K562 (cell line): ENCODE measurements around the gene TRIM27. TPM values are rescaled to one million over a fixed set of nuclear protein-coding genes. Genes with fewer than 3 reads are reported as not detected.

ENCODE experiments used
- BCOR ChIP-seq: fragments of 450-650 bp; IDR thresholded peaks from 2 replicates; pipeline ENCODE4 v1.6.1; 2016
- BRF1 ChIP-seq: IDR thresholded peaks from 3 replicates; pipeline ENCODE4 v1.6.1; 2011; ENCODE audit warnings: borderline replicate concordance, mild to moderate bottlenecking; ENCODE audit not compliant: insufficient read length; ENCODE audit errors: extremely low read depth
- ELF4 ChIP-seq: fragments of 450-650 bp; formaldehyde crosslinking; IDR thresholded peaks from 2 replicates; pipeline ENCODE4 v1.4.0; 2022; ENCODE audit warnings: missing genetic modification characterization
- HDAC8 ChIP-seq: fragments of 450-650 bp; IDR thresholded peaks from 2 replicates; pipeline ENCODE4 v1.6.1; 2016; ENCODE audit warnings: mild to moderate bottlenecking, missing genetic modification characterization, moderate library complexity, missing compliant biosample characterization
- HNRNPLL ChIP-seq: fragments of 200-400 bp; formaldehyde crosslinking; IDR thresholded peaks from 2 replicates; pipeline ENCODE4 v1.6.1; 2017; ENCODE audit warnings: low read length, low read depth, mild to moderate bottlenecking; ENCODE audit not compliant: poor library complexity, severe bottlenecking
- IRF2 ChIP-seq: sonication (generic); formaldehyde crosslinking; IDR thresholded peaks from 2 replicates; pipeline ENCODE4 v1.8.1; 2022; ENCODE audit warnings: mild to moderate bottlenecking, missing genetic modification reagents
- KAT7 ChIP-seq: sonication (generic); formaldehyde crosslinking; IDR thresholded peaks from 2 replicates; pipeline ENCODE4 v1.8.0; 2022; ENCODE audit warnings: missing genetic modification reagents, mild to moderate bottlenecking, borderline replicate concordance
- MAX ChIP-seq: sonication (generic); formaldehyde crosslinking; IDR thresholded peaks from 2 replicates; pipeline ENCODE4 v1.9.0; 2022; ENCODE audit warnings: mild to moderate bottlenecking, missing genetic modification reagents
- MTA1 ChIP-seq: fragments of 450-650 bp; IDR thresholded peaks from 2 replicates; pipeline ENCODE4 v1.6.1; 2017; ENCODE audit warnings: borderline replicate concordance
- MXI1 ChIP-seq: IDR thresholded peaks from 2 replicates; pipeline ENCODE4 v1.6.1; 2011; ENCODE audit warnings: low read depth, mild to moderate bottlenecking, improper control_type of control experiment, low read length
- NELFE ChIP-seq: IDR thresholded peaks from 2 replicates; pipeline ENCODE4 v1.6.1; 2011; ENCODE audit warnings: mild to moderate bottlenecking; ENCODE audit not compliant: insufficient read depth, insufficient read length
- NR2C2 ChIP-seq, 2 experiments: fragments of 200-800 bp in 1 of 2; sonication (Bioruptor generic) in 1 of 2; sonication (generic) in 1 of 2; formaldehyde crosslinking in 1 of 2; IDR thresholded peaks; 2 replicates each; pipeline versions ENCODE4 v1.6.1 to v1.8.0; 2016 to 2022; ENCODE audit warnings: mild to moderate bottlenecking in 1 of 2, missing compliant biosample characterization in 1 of 2, missing genetic modification characterization in 1 of 2, missing genetic modification reagents in 1 of 2
- NUFIP1 ChIP-seq: fragments of 450-650 bp; IDR thresholded peaks from 2 replicates; pipeline ENCODE4 v1.6.1; 2018; ENCODE audit not compliant: partially characterized antibody
- RFX7 ChIP-seq: fragments of 250-450 bp; sonication (Bioruptor Pico); IDR thresholded peaks from 2 replicates; pipeline ENCODE4 v1.5.1; 2021; ENCODE audit warnings: mild to moderate bottlenecking
- SAFB ChIP-seq: fragments of 200-400 bp; formaldehyde crosslinking; IDR thresholded peaks from 2 replicates; pipeline ENCODE4 v1.6.1; 2017; ENCODE audit warnings: low read depth, low read length, borderline replicate concordance
- SMAD4 ChIP-seq: fragments of 250-450 bp; sonication (Bioruptor Pico); conservative IDR thresholded peaks from 2 replicates; pipeline ENCODE4 v1.8.0; 2021; ENCODE audit warnings: inconsistent platforms, mild to moderate bottlenecking, moderate library complexity
- SPI1 ChIP-seq: IDR thresholded peaks from 2 replicates; pipeline ENCODE4 v1.6.1; 2011; ENCODE audit warnings: low read depth, low read length, control low read depth, borderline replicate concordance
- STAT5A ChIP-seq: IDR thresholded peaks from 2 replicates; pipeline ENCODE4 v1.6.1; 2012; ENCODE audit warnings: low read length, inconsistent platforms, borderline replicate concordance
- STAT5B ChIP-seq: fragments of 250-450 bp; sonication (Bioruptor Pico); IDR thresholded peaks from 2 replicates; pipeline ENCODE4 v1.8.0; 2021; ENCODE audit warnings: mild to moderate bottlenecking, inconsistent platforms
- SUPT5H ChIP-seq: fragments of 450-650 bp; IDR thresholded peaks from 2 replicates; pipeline ENCODE4 v1.6.1; 2016
- TAF9B ChIP-seq: fragments of 450-650 bp; IDR thresholded peaks from 2 replicates; pipeline ENCODE4 v1.6.1; 2018; ENCODE audit warnings: mild to moderate bottlenecking; ENCODE audit not compliant: partially characterized antibody
- TEAD2 ChIP-seq: fragments of 450-650 bp; IDR thresholded peaks from 2 replicates; pipeline ENCODE4 v1.6.1; 2016; ENCODE audit warnings: missing genetic modification characterization, control low read depth, missing compliant biosample characterization
- XRCC4 ChIP-seq: IDR thresholded peaks from one replicate; pipeline ENCODE4 v1.6.1; 2011; ENCODE audit not compliant: insufficient read depth, insufficient read length; ENCODE audit errors: extremely low read depth
- YY1 ChIP-seq, 3 experiments: IDR thresholded peaks; 2 replicates each; pipeline ENCODE4 v1.6.1; 2011; ENCODE audit warnings: low read length in 2 of 3, mild to moderate bottlenecking in 2 of 3, moderate library complexity in 2 of 3, borderline replicate concordance in 1 of 3, control low read depth in 1 of 3, low read depth in 1 of 3; ENCODE audit not compliant: insufficient read depth in 3 of 3, insufficient replicate concordance in 2 of 3, control insufficient read depth in 1 of 3, insufficient read length in 1 of 3; ENCODE audit errors: extremely low read depth in 1 of 3
- ZBED1 ChIP-seq: IDR thresholded peaks from 2 replicates; pipeline ENCODE4 v1.6.1; 2014
- ZNF224 ChIP-seq: sonication (generic); formaldehyde crosslinking; IDR thresholded peaks from 2 replicates; pipeline ENCODE4 v1.8.0; 2022; ENCODE audit warnings: mild to moderate bottlenecking, missing genetic modification reagents
- ZNF24 ChIP-seq: fragments of 450-650 bp; IDR thresholded peaks from 2 replicates; pipeline ENCODE4 v1.6.1; 2016
- ZNF436 ChIP-seq: fragments of 250-450, 450-650 bp; sonication (Bioruptor Pico); formaldehyde crosslinking; IDR thresholded peaks from 2 replicates; pipeline ENCODE4 v1.7.0; 2020; ENCODE audit warnings: mild to moderate bottlenecking
- ZSCAN29 ChIP-seq: fragments of 450-650 bp; IDR thresholded peaks from 2 replicates; pipeline ENCODE4 v1.6.1; 2017
- polyA plus RNA-seq, 8 experiments: library from polyadenylated mRNA; depleted of rRNA in 4 of 8; stranded (reverse) in 5 of 8; unstranded in 3 of 8; fragments of >200 nt; fragmentation: Nextera tagmentation in 2 of 8; fragmentation: Illumina TruSeq in 1 of 8; extraction: Ambion mirVana in 2 of 8; extraction: Trizol in 1 of 8; gene quantifications; 2 replicates each; pipeline versions ENCODE4 v1.2.1 to v1.2.3, GENCODE V29; 2011 to 2014; ENCODE audit warnings: inconsistent platforms in 1 of 8, missing spikeins in 1 of 8
- total RNA-seq, 7 experiments: library from RNA; depleted of rRNA in 6 of 7; stranded (reverse); fragments of >200 nt in 6 of 7; fragmentation: Illumina TruSeq in 2 of 7; extraction: Trizol in 2 of 7; gene quantifications; 2 replicates each; pipeline versions ENCODE4 v1.2.1 to v1.2.3, GENCODE V29; 2011 to 2021; ENCODE audit warnings: low replicate concordance in 1 of 7
- TF ChIP-seq, protein P1 (sequence below): fragments of 250-450 bp; sonication (Bioruptor Pico); IDR thresholded peaks from 2 replicates; pipeline ENCODE4 v1.5.0; 2020; ENCODE audit warnings: mild to moderate bottlenecking, borderline replicate concordance

The TRIM27 gene
- total and polyA plus RNA-seq, 9 of the 15 experiments (the other 6 are each of a cell fraction or from before 2014, with no cell fraction given): 37.7 to 235 (median 122) TPM

DNA sequence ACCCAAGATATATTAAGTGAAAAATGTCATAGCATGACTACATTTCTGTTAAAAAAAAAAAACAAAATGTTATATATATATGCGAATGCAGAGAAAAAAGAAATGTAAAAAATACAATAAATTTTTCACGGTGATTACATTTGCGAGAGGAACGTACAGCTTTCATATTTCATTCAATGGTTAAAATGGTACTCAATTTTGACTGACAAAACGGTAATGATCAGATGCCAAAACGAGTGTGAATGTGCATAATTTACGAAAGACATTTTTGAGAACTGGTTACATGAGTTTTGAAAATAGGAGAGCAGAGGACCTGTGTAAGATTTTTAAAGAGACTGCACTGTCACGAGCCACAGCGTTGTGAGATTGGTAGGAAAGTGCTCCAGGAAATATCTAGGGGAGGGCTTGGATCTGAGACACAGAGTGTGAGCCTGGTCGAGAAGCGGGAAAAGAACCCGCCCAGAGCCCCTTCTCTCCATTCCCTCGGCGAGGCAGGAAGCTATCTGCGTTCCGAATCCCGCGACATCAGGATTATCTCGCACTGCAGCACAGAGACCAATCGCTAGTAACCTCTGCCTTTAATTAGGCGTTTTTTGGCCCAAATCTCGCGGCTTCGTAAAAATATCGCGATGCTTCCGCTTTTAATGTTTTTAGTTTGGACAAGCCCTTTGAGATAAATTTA is 28.5 kb downstream of the TRIM27 start (continued):
- TF ChIP-seq SPI1 (no peak), KAT7 (no peak), NR2C2 (CRISPR knock-in tag; IDR thresholded peaks at IDR 0.05) (no peak), NR2C2 (tag; IDR thresholded peaks at IDR 0.05) (peak; percentile 46; the same call in 1 of the 2 replicates), ZNF436 (CRISPR knock-in tag) (0 out of 2 replicates have a peak, but pooled peaks have one; percentile 51), MXI1 (no peak), ZNF224 (CRISPR knock-in tag) (no peak), STAT5B (CRISPR knock-in tag) (no peak), HNRNPLL (no peak), TEAD2 (tag) (peak; percentile 44; the same call in 1 of the 2 replicates), ZSCAN29 (no peak), SUPT5H (peak; percentile 91), YY1 (IDR thresholded peaks at IDR 0.05; ENCODE audit: borderline replicate concordance in 1 of 3, control insufficient read depth in 1 of 3, extremely low read depth in 1 of 3, insufficient read depth in 3 of 3, insufficient read length in 1 of 3, insufficient replicate concordance in 2 of 3, low read depth in 1 of 3, low read length in 2 of 3) (peak in 2 of 3 experiments; percentile 77 to 88), MTA1 (no peak), HDAC8 (no peak), NUFIP1 (no peak), STAT5A (no peak), SMAD4 (no peak), ZBED1 (no peak), IRF2 (CRISPR knock-in tag) (no peak), TAF9B (peak; percentile 79), ZNF24 (no peak), SAFB (no peak), XRCC4 (no peak), BRF1 (no peak), MAX (no peak), NELFE (no peak), RFX7 (no peak), BCOR (no peak), ELF4 (CRISPR knock-in tag) (peak; percentile 46; the same call in 1 of the 2 replicates)
- TF ChIP-seq, protein P1, sequence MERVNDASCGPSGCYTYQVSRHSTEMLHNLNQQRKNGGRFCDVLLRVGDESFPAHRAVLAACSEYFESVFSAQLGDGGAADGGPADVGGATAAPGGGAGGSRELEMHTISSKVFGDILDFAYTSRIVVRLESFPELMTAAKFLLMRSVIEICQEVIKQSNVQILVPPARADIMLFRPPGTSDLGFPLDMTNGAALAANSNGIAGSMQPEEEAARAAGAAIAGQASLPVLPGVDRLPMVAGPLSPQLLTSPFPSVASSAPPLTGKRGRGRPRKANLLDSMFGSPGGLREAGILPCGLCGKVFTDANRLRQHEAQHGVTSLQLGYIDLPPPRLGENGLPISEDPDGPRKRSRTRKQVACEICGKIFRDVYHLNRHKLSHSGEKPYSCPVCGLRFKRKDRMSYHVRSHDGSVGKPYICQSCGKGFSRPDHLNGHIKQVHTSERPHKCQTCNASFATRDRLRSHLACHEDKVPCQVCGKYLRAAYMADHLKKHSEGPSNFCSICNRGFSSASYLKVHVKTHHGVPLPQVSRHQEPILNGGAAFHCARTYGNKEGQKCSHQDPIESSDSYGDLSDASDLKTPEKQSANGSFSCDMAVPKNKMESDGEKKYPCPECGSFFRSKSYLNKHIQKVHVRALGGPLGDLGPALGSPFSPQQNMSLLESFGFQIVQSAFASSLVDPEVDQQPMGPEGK (CRISPR knock-in tag): peak; percentile 65; the same call in 1 of the 2 replicates
